ENCODE measurements around the gene KLK8.

The KLK8 gene

GRCh38 chr19:51002542-51003311 lies 1.3 kb upstream of the KLK8 start:
- Histone ChIP-seq H3K27me3 (replicated peaks) (no peaks in the 10 kb centered on the region), H3K27ac (no peak overlapping the region), H3K4me3 (ENCODE audit: low read depth, low read length) (no peak overlapping the region), H3K36me3 (replicated peaks) (no peaks in the 10 kb centered on the region)
- no peak for DNase-seq
- in situ Hi-C loops (cut with HindIII; ENCODE audit: low pct_ligation_motif_present, low sequenced_read_pairs) = no loop called here
- TF ChIP-seq, protein P1, sequence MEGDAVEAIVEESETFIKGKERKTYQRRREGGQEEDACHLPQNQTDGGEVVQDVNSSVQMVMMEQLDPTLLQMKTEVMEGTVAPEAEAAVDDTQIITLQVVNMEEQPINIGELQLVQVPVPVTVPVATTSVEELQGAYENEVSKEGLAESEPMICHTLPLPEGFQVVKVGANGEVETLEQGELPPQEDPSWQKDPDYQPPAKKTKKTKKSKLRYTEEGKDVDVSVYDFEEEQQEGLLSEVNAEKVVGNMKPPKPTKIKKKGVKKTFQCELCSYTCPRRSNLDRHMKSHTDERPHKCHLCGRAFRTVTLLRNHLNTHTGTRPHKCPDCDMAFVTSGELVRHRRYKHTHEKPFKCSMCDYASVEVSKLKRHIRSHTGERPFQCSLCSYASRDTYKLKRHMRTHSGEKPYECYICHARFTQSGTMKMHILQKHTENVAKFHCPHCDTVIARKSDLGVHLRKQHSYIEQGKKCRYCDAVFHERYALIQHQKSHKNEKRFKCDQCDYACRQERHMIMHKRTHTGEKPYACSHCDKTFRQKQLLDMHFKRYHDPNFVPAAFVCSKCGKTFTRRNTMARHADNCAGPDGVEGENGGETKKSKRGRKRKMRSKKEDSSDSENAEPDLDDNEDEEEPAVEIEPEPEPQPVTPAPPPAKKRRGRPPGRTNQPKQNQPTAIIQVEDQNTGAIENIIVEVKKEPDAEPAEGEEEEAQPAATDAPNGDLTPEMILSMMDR (IDR thresholded peaks at IDR 0.05; ENCODE audit: low read depth, low read length, missing control alignments) = no peak

DNA sequence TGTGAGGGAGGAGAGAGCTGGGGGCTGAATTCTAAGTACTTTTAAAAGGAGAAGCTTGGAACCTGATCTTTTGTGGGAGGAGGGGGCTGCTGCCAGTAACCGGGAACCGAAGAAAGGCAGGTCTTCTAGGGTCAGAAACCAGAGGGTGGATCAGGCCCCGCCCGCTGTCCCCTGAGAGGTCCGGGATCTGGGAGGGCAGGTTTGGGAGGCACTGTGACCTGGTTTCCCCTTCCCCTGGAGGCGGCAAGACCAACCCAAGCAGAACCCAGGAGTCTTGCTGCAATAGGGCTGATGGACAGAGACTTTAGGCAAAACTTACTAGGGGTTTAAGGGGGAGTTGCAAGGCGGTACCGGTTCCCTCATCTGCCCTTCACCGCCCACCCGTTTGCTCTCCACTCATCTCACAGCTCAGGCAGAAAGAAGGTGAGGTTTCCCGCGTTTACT lies 707 bp upstream of the KLK8 start:
- no peak overlapping the region for H3K4me3 ChIP-seq (ENCODE audit: low read depth, low read length)
- no peak overlapping the region for H3K27ac ChIP-seq
- TF ChIP-seq, protein P1 (IDR thresholded peaks at IDR 0.05; ENCODE audit: low read depth, low read length, missing control alignments) = no peak
- no peaks in the 10 kb centered on the region for H3K27me3 ChIP-seq (replicated peaks)
- in situ Hi-C loops (cut with HindIII; ENCODE audit: low pct_ligation_motif_present, low sequenced_read_pairs) = no loop called here
- H3K36me3 ChIP-seq (replicated peaks) = no peaks in the 10 kb centered on the region
- DNase-seq = no peak

GRCh38 chr19:51000981-51001380 lies 423 bp downstream of the KLK8 start:
- H3K4me3 ChIP-seq (ENCODE audit: low read depth, low read length) = no peak overlapping the region
- no peaks in the 10 kb centered on the region for H3K27me3 ChIP-seq (replicated peaks)
- no peak for DNase-seq
- no peak overlapping the region for H3K27ac ChIP-seq
- in situ Hi-C loops (cut with HindIII; ENCODE audit: low pct_ligation_motif_present, low sequenced_read_pairs) = no loop called here
- TF ChIP-seq, protein P1 (IDR thresholded peaks at IDR 0.05; ENCODE audit: low read depth, low read length, missing control alignments) = no peak
- no peaks in the 10 kb centered on the region for H3K36me3 ChIP-seq (replicated peaks)

DNA sequence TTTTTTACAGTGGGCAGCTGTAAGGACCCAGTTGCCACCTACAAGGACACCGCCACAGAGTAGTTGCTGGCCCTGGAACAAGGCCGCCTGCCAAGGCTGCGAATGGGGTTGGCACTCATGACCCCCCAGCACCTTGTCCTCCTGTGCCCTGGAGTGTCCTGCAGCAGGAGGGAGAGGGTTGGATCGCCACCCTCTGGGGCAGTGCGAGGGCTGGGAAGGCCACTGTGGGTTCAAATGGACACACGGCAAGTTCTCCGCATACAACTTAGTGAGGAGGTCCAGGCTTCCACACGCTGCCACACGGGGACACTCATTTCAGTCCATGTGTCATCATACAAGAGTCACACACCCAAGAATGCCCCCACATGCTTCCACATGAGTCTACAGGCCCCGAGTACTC lies 978 bp downstream of the KLK8 start:
- in situ Hi-C loops (cut with HindIII; ENCODE audit: low pct_ligation_motif_present, low sequenced_read_pairs) = no loop called here
- H3K36me3 ChIP-seq (replicated peaks) = no peaks in the 10 kb centered on the region
- TF ChIP-seq, protein P1 (IDR thresholded peaks at IDR 0.05; ENCODE audit: low read depth, low read length, missing control alignments) = no peak
- no peak for DNase-seq
- no peak overlapping the region for H3K27ac ChIP-seq
- no peak overlapping the region for H3K4me3 ChIP-seq (ENCODE audit: low read depth, low read length)
- no peaks in the 10 kb centered on the region for H3K27me3 ChIP-seq (replicated peaks)

GRCh38 chr19:50998686-50999085 lies 2.7 kb downstream of the KLK8 start:
- in situ Hi-C loops (cut with HindIII; ENCODE audit: low pct_ligation_motif_present, low sequenced_read_pairs) = no loop called here
- H3K27ac ChIP-seq = no peak overlapping the region
- no peak overlapping the region for H3K4me3 ChIP-seq (ENCODE audit: low read depth, low read length)
- TF ChIP-seq, protein P1 (IDR thresholded peaks at IDR 0.05; ENCODE audit: low read depth, low read length, missing control alignments) = no peak
- DNase-seq = no peak
- H3K36me3 ChIP-seq (replicated peaks) = no peaks in the 10 kb centered on the region
- no peaks in the 10 kb centered on the region for H3K27me3 ChIP-seq (replicated peaks)

- no peak overlapping the region for H3K4me3 ChIP-seq (ENCODE audit: low read depth, low read length)
- H3K36me3 ChIP-seq (replicated peaks) = no peaks in the 10 kb centered on the region
- H3K27ac ChIP-seq = no peak overlapping the region
- no peaks in the 10 kb centered on the region for H3K27me3 ChIP-seq (replicated peaks)
- in situ Hi-C loops (cut with HindIII; ENCODE audit: low pct_ligation_motif_present, low sequenced_read_pairs) = no loop called here
- DNase-seq = no peak
- TF ChIP-seq, protein P1 (IDR thresholded peaks at IDR 0.05; ENCODE audit: low read depth, low read length, missing control alignments) = no peak
These were observed 3.3 kb downstream of the KLK8 start for GRCh38 chr19:50998061-50998460.
